GM19351 (cell line): ENCODE results near the gene DDI1.

Source experiments
- ATAC-seq: cut with Tn5 transposase; IDR thresholded peaks from one replicate; pipeline ENCODE4 v1.9.1; 2021; ENCODE audit warnings: mild to moderate bottlenecking, moderate library complexity; ENCODE audit not compliant: unreplicated experiment

DDI1 gene

GRCh38 chr11:104075706-104076105, 39.3 kb downstream of the DDI1 start:
- no peak for ATAC-seq

GRCh38 chr11:104076455-104076854, 40.0 kb downstream of the DDI1 start:
- ATAC-seq: no peak

GRCh38 chr11:104078245-104078644, 41.8 kb downstream of the DDI1 start:
- ATAC-seq: no peak

- no peak for ATAC-seq
These were observed 42.6 kb downstream of the DDI1 start for GRCh38 chr11:104078995-104079394.

GRCh38 chr11:104086621-104087020, 50.2 kb downstream of the DDI1 start:
- ATAC-seq: no peak
